GM13977 (cell line): ENCODE measurements around the gene CDH13.

Source experiments
- DNase-seq: peaks from one replicate; pipeline ENCODE4 v3.0.0; 2012; ENCODE audit warnings: low spot score
- CTCF ChIP-seq: IDR thresholded peaks from 2 replicates; pipeline ENCODE4 v1.5.1; 2012; ENCODE audit warnings: mild to moderate bottlenecking, control low read depth; ENCODE audit not compliant: insufficient read depth; ENCODE audit errors: extremely low read depth, missing control alignments
- in situ Hi-C: fragments of 300-500 bp; cut with MboI; formaldehyde crosslinking; loops from one replicate; pipeline ENCODE4 v1.12.0; 2022; ENCODE audit warnings: low sequenced_read_pairs, low pct_unique_long_range_greater_than_20kb, mixed read lengths, inconsistent platforms; ENCODE audit not compliant: unreplicated experiment

Gene CDH13

GRCh38 chr16:83692224-83692623 lies 1065.5 kb downstream of the CDH13 start:
- TF ChIP-seq CTCF: no peak
- in situ Hi-C loops: no loop called here
- no peak for DNase-seq

- TF ChIP-seq CTCF: no peak
- in situ Hi-C loops: no loop called here
- no peak for DNase-seq
These were observed 1072.2 kb downstream of the CDH13 start for GRCh38 chr16:83698964-83699363.

- no peak for TF ChIP-seq CTCF
- no peak for DNase-seq
These were observed 1073.0 kb downstream of the CDH13 start for GRCh38 chr16:83699817-83700216.

GRCh38 chr16:83700918-83701317 lies 1074.1 kb downstream of the CDH13 start:
- TF ChIP-seq CTCF: no peak
- no peak for DNase-seq

More at GRCh38 chr16:83699817-83700216, 1073.0 kb downstream of the CDH13 start:
- in situ Hi-C loops: no loop called here

GRCh38 chr16:83701494-83701893 lies 1074.7 kb downstream of the CDH13 start:
- DNase-seq: peak; percentile 27
- no peak for TF ChIP-seq CTCF
- in situ Hi-C loops: no loop called here

More at GRCh38 chr16:83700918-83701317, 1074.1 kb downstream of the CDH13 start:
- in situ Hi-C loops: no loop called here

- in situ Hi-C loops: no loop called here
- no peak for TF ChIP-seq CTCF
- DNase-seq: no peak
These were observed 1077.9 kb downstream of the CDH13 start for GRCh38 chr16:83704656-83705055.

GRCh38 chr16:83705856-83706255 lies 1079.1 kb downstream of the CDH13 start:
- no peak for DNase-seq
- no peak for TF ChIP-seq CTCF
- in situ Hi-C loops: no loop called here
